Measurements from ENCODE around the gene PAFAH2. TPM values are rescaled to one million over a fixed set of nuclear protein-coding genes. Genes with fewer than 3 reads are reported as not detected.
"Not testable (repeated sequence)": the region's sequence is repeated elsewhere in the genome, so short reads cannot be mapped to it uniquely, and the experiment has no call there.

PAFAH2 gene
- total RNA-seq, 2 experiments from 2014 or later = 7.4 to 8.0 TPM

DNA sequence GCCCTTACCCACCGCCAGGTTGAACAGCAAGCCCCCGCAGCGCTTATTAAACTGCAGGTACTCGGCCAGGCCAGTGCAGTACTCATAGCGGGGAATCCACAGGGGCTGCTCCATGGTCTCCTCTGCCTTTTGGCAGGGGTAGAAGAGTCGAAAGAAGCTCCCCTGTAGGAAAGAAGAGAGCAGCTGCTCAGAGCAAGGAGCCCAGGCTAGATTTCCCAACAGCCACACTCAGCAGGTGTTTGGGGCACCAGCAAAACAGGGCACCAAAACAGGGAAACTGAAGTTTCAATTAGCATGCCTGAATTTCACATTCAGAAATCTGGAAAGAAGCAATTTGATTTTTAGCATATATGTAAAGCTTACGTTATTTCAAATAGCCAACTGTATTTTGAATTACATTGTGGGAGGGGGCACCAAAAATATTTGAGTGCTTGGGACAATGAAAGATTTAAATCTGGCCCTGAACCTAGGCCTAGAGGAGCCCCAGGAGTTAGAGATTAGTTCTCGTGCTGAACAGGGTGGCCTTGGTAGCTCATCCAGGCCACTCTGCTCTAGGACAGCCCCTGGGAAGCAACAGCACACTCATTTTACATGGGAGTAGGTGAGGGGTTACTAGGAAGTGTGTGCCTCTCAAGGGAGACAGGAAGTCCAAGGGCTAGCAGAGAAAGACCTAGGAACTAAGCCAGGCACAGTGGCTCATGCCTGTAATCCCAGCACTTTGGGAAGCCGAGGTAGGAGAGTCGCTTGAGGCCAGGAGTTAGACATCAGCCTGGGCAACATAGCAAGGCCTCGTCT is 8.2 kb downstream of the PAFAH2 start:
- ChIA-PET CTCF (interaction anchor here (0.6 to 4.7 kb wide), 9 partner anchors 8 to 94 kb away, joined by 3 to 43 read pairs (median 5); partner anchors contain the start of gene PAFAH2), POLR2A (interaction anchor here (0.8 to 4.5 kb wide), 13 partner anchors 7 to 742 kb away, joined by 3 to 26 read pairs (median 4); partner anchors contain the start of genes PAFAH2, PAQR7 and RSRP1)
- ATAC-seq = no peak
- H3K9me3 Mint-ChIP-seq = no peaks in the 10 kb centered on the region
- peaks cover 57% of the 10 kb centered on the region for H3K4me1 Mint-ChIP-seq (ENCODE audit: low read depth)
- H3K36me3 Mint-ChIP-seq (ENCODE audit: low read depth) = peaks cover 26% of the 10 kb centered on the region
- peak overlapping the region; percentile 84 for H3K4me3 Mint-ChIP-seq
- peak overlapping the region; percentile 96 for H3K27ac Mint-ChIP-seq
- TF ChIP-seq CTCF (IDR thresholded peaks at IDR 0.05) = no peak
- no peak for DNase-seq
- H3K27me3 Mint-ChIP-seq = no peaks in the 10 kb centered on the region
- intact Hi-C loops (cut with micrococcal nuclease) = no loop called here

DNA sequence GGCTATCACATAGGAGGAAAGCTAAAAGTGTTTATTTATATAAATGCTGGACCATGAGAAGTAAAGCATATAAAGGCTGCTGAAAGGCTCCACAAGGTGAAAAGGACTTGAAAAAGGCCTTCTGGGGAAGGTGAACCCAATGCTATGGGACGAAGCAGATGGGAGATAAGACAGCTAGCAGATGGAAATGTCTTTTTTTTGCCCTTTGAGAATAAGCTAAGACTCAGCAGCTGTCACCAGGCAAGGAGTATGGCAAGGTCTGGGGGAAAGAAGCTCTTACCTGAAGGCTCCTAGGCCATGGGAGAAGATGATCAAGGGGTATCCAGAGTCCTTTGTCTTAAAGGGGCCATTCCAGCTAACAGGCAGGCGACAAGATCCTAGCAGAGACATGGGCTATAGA is 9.9 kb downstream of the PAFAH2 start:
- intact Hi-C loops (cut with micrococcal nuclease) = no loop called here
- DNase-seq = no peak
- Mint-ChIP-seq H3K27ac (no peak overlapping the region), H3K27me3 (no peaks in the 10 kb centered on the region), H3K4me3 (no peak overlapping the region), H3K36me3 (ENCODE audit: low read depth) (peaks cover 42% of the 10 kb centered on the region), H3K9me3 (no peaks in the 10 kb centered on the region), H3K4me1 (ENCODE audit: low read depth) (peaks cover 52% of the 10 kb centered on the region)
- ChIA-PET CTCF (interaction anchor here (1.0 to 4.7 kb wide), 4 partner anchors 9 to 93 kb away, joined by 4 to 43 read pairs (median 24); partner anchors contain the start of gene PAFAH2), POLR2A (interaction anchor here (1.5 to 4.5 kb wide), 4 partner anchors 9 to 94 kb away, joined by 3 to 26 read pairs (median 8); partner anchors contain the start of gene PAFAH2)
- ATAC-seq = no peak
- TF ChIP-seq CTCF (IDR thresholded peaks at IDR 0.05) = no peak

GRCh38 chr1:25986773-25987172 is 11.1 kb downstream of the PAFAH2 start:
- intact Hi-C loops (cut with micrococcal nuclease); H3K9me3 Mint-ChIP-seq; H3K27me3 Mint-ChIP-seq; H3K27ac Mint-ChIP-seq; DNase-seq; H3K4me3 Mint-ChIP-seq; ATAC-seq: not testable (repeated sequence)
- peaks cover 50% of the 10 kb centered on the region for H3K36me3 Mint-ChIP-seq (ENCODE audit: low read depth)
- ChIA-PET CTCF (interaction anchor here (4.3 to 4.7 kb wide), 2 partner anchors 11 to 92 kb away, joined by 28 to 43 read pairs; partner anchors contain the start of gene PAFAH2), POLR2A (interaction anchor here (0.6 to 1.5 kb wide), 3 partner anchors 11 to 68 kb away, joined by 3 read pairs; no protein-coding TSS in a partner anchor)
- H3K4me1 Mint-ChIP-seq (ENCODE audit: low read depth) = peaks cover 40% of the 10 kb centered on the region

DNA sequence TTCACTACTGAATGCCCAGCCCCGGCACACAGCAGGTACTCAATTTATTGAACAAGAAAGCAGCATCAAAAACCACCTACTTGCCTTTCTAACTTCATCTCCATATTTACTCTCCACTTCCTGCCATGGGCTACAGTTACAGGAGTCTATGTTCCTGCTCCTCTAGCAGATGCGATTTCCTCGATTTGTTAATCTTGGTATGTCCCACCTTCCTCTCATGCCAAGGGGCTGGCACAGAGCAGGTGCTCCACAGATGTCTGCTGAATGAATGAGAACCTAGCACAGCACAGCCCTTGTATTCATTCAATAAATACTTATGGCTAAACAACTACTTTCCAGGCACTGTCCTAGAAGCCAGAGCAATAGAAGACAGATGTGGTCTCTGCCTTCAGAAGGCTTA is 12.2 kb downstream of the PAFAH2 start:
- TF ChIP-seq CTCF (IDR thresholded peaks at IDR 0.05) = no peak
- intact Hi-C loops (cut with micrococcal nuclease) = no loop called here
- CTCF ChIA-PET = interaction anchor here (4.3 kb wide), 1 partner anchor 12 kb away, joined by 28 read pairs; the partner anchor contains the start of gene PAFAH2
- Mint-ChIP-seq H3K27me3 (no peaks in the 10 kb centered on the region), H3K27ac (peak overlapping the region; percentile 23), H3K36me3 (ENCODE audit: low read depth) (peaks cover 54% of the 10 kb centered on the region), H3K4me1 (ENCODE audit: low read depth) (peaks cover 35% of the 10 kb centered on the region), H3K9me3 (no peaks in the 10 kb centered on the region), H3K4me3 (no peak overlapping the region)
- DNase-seq = no peak
- POLR2A ChIA-PET = interaction anchor here (1.2 kb wide), 1 partner anchor 14 kb away, joined by 3 read pairs; no protein-coding TSS in a partner anchor
- ATAC-seq = no peak

- POLR2A ChIA-PET = no interaction called here
- TF ChIP-seq CTCF (IDR thresholded peaks at IDR 0.05) = no peak
- Mint-ChIP-seq H3K27ac (no peak overlapping the region), H3K9me3 (no peaks in the 10 kb centered on the region), H3K4me3 (no peak overlapping the region), H3K27me3 (no peaks in the 10 kb centered on the region), H3K36me3 (ENCODE audit: low read depth) (peaks cover 54% of the 10 kb centered on the region), H3K4me1 (ENCODE audit: low read depth) (peaks cover 35% of the 10 kb centered on the region)
- no peak for DNase-seq
- ATAC-seq = no peak
- CTCF ChIA-PET = no interaction called here
- intact Hi-C loops (cut with micrococcal nuclease) = no loop called here
Measured at GRCh38 chr1:25985171-25985570, 12.7 kb downstream of the PAFAH2 start.
